Thyroid gland (tissue), 4 donors: ENCODE data around the gene WDR54.

Source experiments
- CTCF ChIP-seq, 6 experiments: fragments of 200-600 bp in 3 of 6; fragments of 450-650 bp in 3 of 6; sonication (generic) in 3 of 6; IDR thresholded peaks; one replicate each; pipeline ENCODE4 v1.5.1; 2016 to 2019; ENCODE audit warnings: antibody characterized with exemption in 6 of 6, mild to moderate bottlenecking in 2 of 6, inconsistent platforms in 1 of 6, moderate library complexity in 1 of 6
- POLR2A ChIP-seq, 2 donors: fragments of 450-650 bp; IDR thresholded peaks; one replicate each; pipeline ENCODE4 v1.6.1; 2017; ENCODE audit warnings: antibody characterized with exemption in 2 of 2, mild to moderate bottlenecking in 2 of 2, moderate library complexity in 1 of 2

- no peak for TF ChIP-seq CTCF (IDR thresholded peaks at IDR 0.05)
- no peak for TF ChIP-seq POLR2A (IDR thresholded peaks at IDR 0.05)
These were observed 1.5 kb upstream of the WDR54 start for GRCh38 chr2:74420006-74420405.
